Measurements from ENCODE around the gene CD164.

- TF ChIP-seq FOXP4 (CRISPR knock-in tag; IDR thresholded peaks at IDR 0.05) = no peak
- TF ChIP-seq, protein P1, sequence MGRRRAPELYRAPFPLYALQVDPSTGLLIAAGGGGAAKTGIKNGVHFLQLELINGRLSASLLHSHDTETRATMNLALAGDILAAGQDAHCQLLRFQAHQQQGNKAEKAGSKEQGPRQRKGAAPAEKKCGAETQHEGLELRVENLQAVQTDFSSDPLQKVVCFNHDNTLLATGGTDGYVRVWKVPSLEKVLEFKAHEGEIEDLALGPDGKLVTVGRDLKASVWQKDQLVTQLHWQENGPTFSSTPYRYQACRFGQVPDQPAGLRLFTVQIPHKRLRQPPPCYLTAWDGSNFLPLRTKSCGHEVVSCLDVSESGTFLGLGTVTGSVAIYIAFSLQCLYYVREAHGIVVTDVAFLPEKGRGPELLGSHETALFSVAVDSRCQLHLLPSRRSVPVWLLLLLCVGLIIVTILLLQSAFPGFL (CRISPR knock-in tag; IDR thresholded peaks at IDR 0.05) = no peak
- no peak for TF ChIP-seq PHF21A (CRISPR knock-in tag; IDR thresholded peaks at IDR 0.05)
These were observed 46.7 kb upstream of the CD164 start for GRCh38 chr6:109428889-109429477.

All from HepG2 (cell line).